Mesodermal cell (in vitro differentiated cells): ENCODE data around the gene TMEM263.
A peak's percentile ranks its signal among the peaks of the same experiment; 100 is the strongest.
"Not testable (repeated sequence)": the region's sequence is repeated elsewhere in the genome, so short reads cannot be mapped to it uniquely, and the experiment has no call there.

Source experiments
- H3K27ac ChIP-seq: 2 replicates; pipeline ENCODE4 v1.7.0; 2013; ENCODE audit warnings: mild to moderate bottlenecking, low read depth, low read length, moderate library complexity; ENCODE audit not compliant: severe bottlenecking
- H3K36me3 ChIP-seq: 2 replicates; pipeline ENCODE4 v1.7.1; 2013; ENCODE audit warnings: mild to moderate bottlenecking, low read length, moderate library complexity; ENCODE audit not compliant: control insufficient read depth, insufficient read depth
- H3K4me1 ChIP-seq: one replicate; pipeline ENCODE4 v1.7.1; 2013; ENCODE audit warnings: mild to moderate bottlenecking, low read length; ENCODE audit not compliant: insufficient read depth, control insufficient read depth, poor library complexity, severe bottlenecking
- H3K4me3 ChIP-seq: 2 replicates; pipeline ENCODE4 v1.7.0; 2013; ENCODE audit warnings: low read length, control low read depth, mild to moderate bottlenecking; ENCODE audit not compliant: insufficient read depth, poor library complexity, severe bottlenecking; ENCODE audit errors: extremely low read depth
- H3K9me3 ChIP-seq: 2 replicates; pipeline ENCODE4 v1.7.1; 2013; ENCODE audit warnings: mild to moderate bottlenecking, low read length, moderate library complexity; ENCODE audit not compliant: control insufficient read depth
- WGBS, 2 experiments: methylation state at CpG; one replicate each; pipeline ENCODE4 v1.1.5; 2013; ENCODE audit warnings: missing lambda C conversion rate in 2 of 2; ENCODE audit not compliant: insufficient coverage in 2 of 2; 5-methylcytosine and 5-hydroxymethylcytosine counted together

TMEM263 gene

GRCh38 chr12:106986135-106986534 is 30.4 kb downstream of the TMEM263 start:
- peaks cover 20% of the 10 kb centered on the region for H3K36me3 ChIP-seq
- no peaks in the 10 kb centered on the region for H3K9me3 ChIP-seq
- H3K27ac ChIP-seq: peak overlapping the region; percentile 83
- 60 to 68% methylated on average over 2 to 3 of the region's 4 CpGs for WGBS, 2 experiments
- H3K4me1 ChIP-seq: peaks cover 13% of the 10 kb centered on the region
- H3K4me3 ChIP-seq: peak overlapping the region; percentile 67

DNA sequence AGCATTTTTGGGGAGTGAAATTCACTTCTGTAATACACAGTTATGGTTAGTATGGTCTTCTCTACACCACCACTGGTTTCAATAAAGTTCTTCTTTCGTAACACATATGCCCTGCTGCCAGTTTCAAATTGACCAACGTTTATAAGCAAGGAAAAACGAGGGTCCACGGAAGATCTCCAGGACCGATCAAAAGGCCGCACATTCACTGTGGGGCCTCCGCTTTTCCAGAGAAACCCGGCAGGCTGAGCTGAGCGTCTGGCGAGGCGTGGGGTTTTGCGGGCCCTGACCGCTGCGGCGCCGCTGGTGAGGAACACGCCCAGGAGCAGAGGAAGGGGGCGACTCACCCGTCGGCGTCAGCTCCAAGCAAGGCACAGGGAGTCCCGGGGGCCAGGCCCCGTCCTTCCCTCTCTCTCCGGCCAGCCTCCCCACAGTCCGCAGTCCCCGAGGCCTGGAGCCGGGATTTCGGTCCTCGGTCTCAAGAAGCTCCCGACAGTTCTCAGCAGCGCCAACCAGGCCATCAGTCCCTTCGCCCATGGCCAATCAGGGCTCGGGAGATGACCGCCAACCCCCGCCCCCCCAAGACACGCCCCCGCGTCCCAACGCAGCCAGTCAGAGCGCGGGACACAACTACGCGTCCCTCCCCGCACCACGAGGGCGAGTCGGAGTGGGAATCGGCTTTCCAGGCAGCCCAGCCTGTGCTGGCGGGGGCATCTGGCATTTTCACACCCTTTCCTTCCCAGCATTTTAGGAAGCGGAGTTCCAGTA is 31.1 kb downstream of the TMEM263 start, which contains the start of gene MTERF2:
TSS of gene MTERF2 (minus strand) at position 522 of the 765 bp plus-strand sequence. CDS start 8,432 bp downstream, outside the sequence.
- Histone ChIP-seq H3K4me3 (peak within 1 kb of the TSS; percentile 67), H3K27ac (peak within 1 kb of the TSS; percentile 83), H3K4me1 (peaks cover 13% of the 10 kb centered on the region), H3K9me3 (no peaks in the 10 kb centered on the region), H3K36me3 (peaks cover 20% of the 10 kb centered on the region)
- WGBS, 2 experiments: 1 to 2% methylated on average over 28 to 36 of the region's 50 CpGs

DNA sequence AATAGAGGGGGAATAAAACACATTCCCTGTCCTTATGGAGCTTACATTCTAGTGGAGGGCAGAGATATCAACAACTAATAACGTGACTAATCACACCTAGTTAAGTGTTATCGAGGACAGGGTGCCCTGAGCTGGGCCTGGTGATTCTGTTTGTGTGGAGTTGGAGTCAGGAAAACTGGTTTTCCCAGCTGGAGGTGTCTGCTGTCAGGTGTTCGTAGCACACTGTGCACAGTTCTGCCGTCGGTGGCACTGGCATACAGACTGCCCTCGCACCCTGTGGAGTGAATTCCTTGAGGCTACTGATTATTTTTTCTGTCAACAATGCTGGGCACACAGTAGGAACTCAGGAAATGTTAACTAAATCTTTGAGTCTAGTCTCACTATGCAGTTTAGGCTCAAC is 32.1 kb downstream of the TMEM263 start:
- H3K4me3 ChIP-seq: no peak overlapping the region
- no peaks in the 10 kb centered on the region for H3K9me3 ChIP-seq
- H3K36me3 ChIP-seq: peaks cover 20% of the 10 kb centered on the region
- WGBS, 2 experiments: 79 to 85% methylated on average over 5 of the region's 6 CpGs
- peak overlapping the region; percentile 83 for H3K27ac ChIP-seq
- peaks cover 13% of the 10 kb centered on the region for H3K4me1 ChIP-seq

DNA sequence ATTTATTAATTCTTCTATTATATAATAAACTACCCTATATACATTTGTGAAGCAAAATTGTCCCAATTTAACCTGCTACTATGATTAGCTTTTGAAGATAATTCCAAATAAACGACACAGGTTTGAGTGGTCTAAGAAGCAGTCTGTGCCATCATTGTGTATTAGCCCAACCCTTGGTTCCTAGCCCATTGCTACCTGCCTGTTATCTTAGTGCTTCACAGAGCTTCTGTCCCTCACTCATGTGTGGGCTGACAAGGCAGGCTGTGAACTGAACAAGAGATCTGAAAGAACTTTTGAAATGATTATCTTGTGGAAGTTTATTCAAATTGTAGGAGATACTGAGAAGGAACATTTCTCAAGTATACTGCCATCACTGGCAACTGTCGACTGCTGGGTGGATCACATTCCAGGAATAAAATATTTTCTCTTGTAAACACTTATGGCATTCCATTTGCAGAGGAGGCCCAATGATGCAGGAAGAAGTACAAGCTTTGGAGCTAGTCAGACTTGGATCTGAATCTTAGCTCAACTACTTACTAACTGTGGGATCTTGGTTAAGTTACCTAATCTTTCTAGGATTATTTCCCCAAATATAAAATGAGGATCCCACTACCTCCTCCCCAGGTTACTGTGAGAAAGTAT is 39.0 kb downstream of the TMEM263 start:
- no peak overlapping the region for H3K4me3 ChIP-seq
- no peak overlapping the region for H3K27ac ChIP-seq
- H3K36me3 ChIP-seq: peaks cover 30% of the 10 kb centered on the region
- WGBS, 2 experiments: 83 to 90% methylated on average over 1 to 2 of the region's 2 CpGs
- H3K4me1 ChIP-seq: no peaks in the 10 kb centered on the region
- H3K9me3 ChIP-seq: no peaks in the 10 kb centered on the region

DNA sequence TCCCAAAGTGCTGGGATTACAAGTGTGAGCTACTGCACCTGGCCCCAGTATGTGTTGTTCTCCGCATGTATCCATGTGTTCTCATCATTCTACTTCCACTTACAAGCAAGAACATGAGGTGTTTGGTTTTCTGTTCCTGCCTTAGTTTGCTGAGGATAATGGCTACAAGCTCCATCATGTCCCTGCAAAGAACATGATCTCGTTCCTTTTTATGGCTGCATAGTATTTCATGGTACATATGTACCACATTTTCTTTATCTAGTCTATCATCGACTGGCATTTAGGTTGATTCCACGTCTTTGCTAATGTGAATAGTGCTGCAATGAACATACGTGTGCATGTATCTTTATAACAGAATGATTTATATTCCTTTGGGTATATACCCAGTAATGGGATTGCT is 40.4 kb downstream of the TMEM263 start:
- not testable (repeated sequence) for H3K4me1 ChIP-seq, H3K9me3 ChIP-seq, H3K4me3 ChIP-seq, H3K27ac ChIP-seq
- H3K36me3 ChIP-seq: peaks cover 44% of the 10 kb centered on the region
- WGBS, 2 experiments: 93 to 100% methylated on average over 1 to 3 of the region's 5 CpGs

- Histone ChIP-seq H3K9me3 (no peaks in the 10 kb centered on the region), H3K27ac (no peak overlapping the region), H3K4me1 (no peaks in the 10 kb centered on the region), H3K4me3 (no peak overlapping the region), H3K36me3 (peaks cover 48% of the 10 kb centered on the region)
- 67% methylated on average over 1 of the region's 1 CpG; no CpG with 5 or more reads in 1 of the 2 experiments for WGBS, 2 experiments
Observed at GRCh38 chr12:106997916-106998315, 42.2 kb downstream of the TMEM263 start.

DNA sequence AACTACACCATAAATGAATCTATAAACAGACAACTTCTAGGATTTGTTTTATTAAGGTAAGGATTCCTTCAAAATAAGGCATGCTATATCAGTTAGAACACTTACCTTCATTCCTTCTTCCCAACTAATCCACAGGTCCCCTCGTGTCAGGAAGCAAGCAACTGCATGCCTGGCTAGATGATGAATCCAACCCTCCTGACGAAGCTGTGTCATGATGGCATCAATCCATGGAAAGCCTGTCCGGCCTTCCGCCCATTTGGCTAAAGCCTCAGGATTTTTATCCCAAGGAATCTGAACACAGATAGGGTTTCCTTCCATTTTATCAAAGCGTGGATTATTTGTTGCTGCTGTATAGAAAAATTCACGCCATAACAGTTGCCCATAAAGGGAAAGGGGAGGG is 43.7 kb downstream of the TMEM263 start:
- peaks cover 49% of the 10 kb centered on the region for H3K36me3 ChIP-seq
- H3K4me3 ChIP-seq: no peak overlapping the region
- no peaks in the 10 kb centered on the region for H3K4me1 ChIP-seq
- no peaks in the 10 kb centered on the region for H3K9me3 ChIP-seq
- no peak overlapping the region for H3K27ac ChIP-seq
- WGBS, 2 experiments: 92% methylated on average over 4 of the region's 6 CpGs

DNA sequence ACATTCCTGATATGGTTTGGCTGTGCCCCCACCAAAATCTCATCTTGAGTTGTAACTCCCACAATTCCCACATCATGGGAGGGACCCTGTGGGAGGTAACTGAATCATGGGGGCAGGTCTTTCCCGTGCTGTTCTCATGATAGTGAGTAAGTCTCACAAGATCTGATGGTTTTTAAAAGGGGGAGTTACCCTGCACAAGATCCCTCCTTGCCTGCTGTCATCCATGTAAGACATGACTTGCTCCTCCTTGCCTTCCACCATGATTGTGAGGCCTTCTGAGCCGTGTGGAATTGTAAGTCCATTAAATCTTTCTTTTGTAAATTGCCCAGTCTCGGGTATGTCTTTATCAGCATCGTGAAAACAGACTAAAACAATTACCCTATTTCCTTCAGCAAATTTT is 47.0 kb downstream of the TMEM263 start:
- H3K36me3 ChIP-seq: peaks cover 31% of the 10 kb centered on the region
- not testable (repeated sequence) for H3K27ac ChIP-seq, H3K4me1 ChIP-seq, H3K9me3 ChIP-seq, H3K4me3 ChIP-seq
- WGBS, 2 experiments: 86% methylated on average over 2 of the region's 4 CpGs; no CpG with 5 or more reads in 1 of the 2 experiments

DNA sequence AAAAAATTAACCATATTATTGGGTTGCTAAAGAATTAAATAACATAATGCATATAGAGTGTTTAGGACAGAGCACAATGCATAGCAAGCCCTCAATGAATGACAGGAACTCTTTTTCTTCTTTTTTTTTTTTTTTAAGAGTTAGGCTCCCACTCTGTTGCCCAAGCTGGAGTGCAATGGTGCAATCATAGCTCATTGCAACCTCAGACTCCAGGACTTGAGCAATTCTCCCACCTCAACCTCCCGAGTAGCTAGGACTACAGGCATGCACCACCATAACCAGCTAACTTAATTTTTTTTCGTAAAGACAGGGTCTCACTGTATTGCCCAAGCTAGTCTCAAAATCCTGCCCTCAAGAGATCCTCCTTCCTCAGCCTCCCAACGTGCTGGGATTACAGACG is 51.7 kb downstream of the TMEM263 start:
- Histone ChIP-seq H3K27ac (no peak overlapping the region), H3K9me3 (no peaks in the 10 kb centered on the region), H3K4me1 (no peaks in the 10 kb centered on the region), H3K4me3 (no peak overlapping the region), H3K36me3 (peaks cover 9% of the 10 kb centered on the region)
- 86 to 92% methylated on average over 2 to 3 of the region's 4 CpGs for WGBS, 2 experiments

DNA sequence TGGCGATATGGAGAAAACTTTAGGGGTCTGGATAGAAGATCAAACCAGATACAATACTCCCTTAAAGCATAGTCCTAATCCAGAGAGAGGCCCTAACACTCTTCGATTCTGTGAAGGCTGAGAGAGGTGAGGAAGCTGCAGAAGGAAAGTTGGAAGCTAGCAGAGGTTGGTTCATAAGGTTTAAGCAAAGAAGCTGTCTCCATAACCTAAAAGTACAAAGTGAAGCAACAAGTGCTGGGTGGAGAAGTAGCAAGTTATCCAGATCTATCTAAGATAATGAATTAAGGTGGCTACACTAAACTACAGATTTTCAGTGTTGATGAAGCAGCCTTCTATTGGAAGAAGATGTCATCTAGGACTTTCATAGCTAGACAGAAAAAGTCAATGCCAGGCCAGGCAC is 55.8 kb downstream of the TMEM263 start:
- no CpG with 5 or more reads among the region's 2 CpGs for WGBS, 2 experiments

More for the DNA sequence above, 55.8 kb downstream of the TMEM263 start:
- no peaks in the 10 kb centered on the region for H3K9me3 ChIP-seq
- no peak overlapping the region for H3K27ac ChIP-seq
- peaks cover 6% of the 10 kb centered on the region for H3K36me3 ChIP-seq
- H3K4me1 ChIP-seq: no peaks in the 10 kb centered on the region
- H3K4me3 ChIP-seq: no peak overlapping the region
